Endothelial cell of hepatic sinusoid (primary cell): ENCODE results near the gene INCENP.

ENCODE experiments used
- in situ Hi-C: cut with HindIII; loops from 2 replicates; pipeline ENCODE4 v1.10.0; 2017; ENCODE audit warnings: low sequenced_read_pairs

Gene INCENP

GRCh38 chr11:62122076-62122475 is 1.7 kb upstream of the INCENP start:
- in situ Hi-C loops = no loop called here

- in situ Hi-C loops = no loop called here
Measured at GRCh38 chr11:62124186-62125113, 639 bp downstream of the INCENP start.

- in situ Hi-C loops = no loop called here
Measured at GRCh38 chr11:62125316-62125715, 1.5 kb downstream of the INCENP start.

GRCh38 chr11:62125881-62126280 is 2.1 kb downstream of the INCENP start:
- in situ Hi-C loops = no loop called here

- in situ Hi-C loops = no loop called here
Measured at GRCh38 chr11:62127426-62127825, 3.6 kb downstream of the INCENP start.

GRCh38 chr11:62127941-62128770 is 4.3 kb downstream of the INCENP start:
- in situ Hi-C loops = no loop called here

GRCh38 chr11:62128835-62129234 is 5.0 kb downstream of the INCENP start:
- in situ Hi-C loops = no loop called here

- in situ Hi-C loops = no loop called here
Measured at GRCh38 chr11:62129590-62130282, 5.9 kb downstream of the INCENP start.

- in situ Hi-C loops = no loop called here
Measured at GRCh38 chr11:62130283-62131169, 6.7 kb downstream of the INCENP start.

- in situ Hi-C loops = no loop called here
Measured at GRCh38 chr11:62131170-62131464, 7.3 kb downstream of the INCENP start.

- in situ Hi-C loops = no loop called here
Measured at GRCh38 chr11:62132191-62132590, 8.4 kb downstream of the INCENP start.

- in situ Hi-C loops = no loop called here
Measured at GRCh38 chr11:62132689-62133293, 9.0 kb downstream of the INCENP start.

GRCh38 chr11:62133328-62134065 is 9.7 kb downstream of the INCENP start:
- in situ Hi-C loops = no loop called here

GRCh38 chr11:62137276-62137861 is 13.6 kb downstream of the INCENP start:
- in situ Hi-C loops = no loop called here

GRCh38 chr11:62137881-62138629 is 14.2 kb downstream of the INCENP start:
- in situ Hi-C loops = no loop called here

- in situ Hi-C loops = no loop called here
Measured at GRCh38 chr11:62138630-62139425, 15.0 kb downstream of the INCENP start.

GRCh38 chr11:62139526-62140303 is 15.9 kb downstream of the INCENP start:
- in situ Hi-C loops = no loop called here
